Osteoblast (primary cell): ENCODE results near the gene ATP11A. TPM values are rescaled to one million over a fixed set of nuclear protein-coding genes. Genes with fewer than 3 reads are reported as not detected.
A peak's percentile ranks its signal among the peaks of the same experiment; 100 is the strongest.

Experiments
- DNase-seq: peaks from one replicate; pipeline ENCODE4 v3.0.0; 2011; ENCODE audit warnings: low spot score, mixed read lengths; ENCODE audit not compliant: insufficient read length; ENCODE audit errors: missing footprints
- H2AFZ ChIP-seq: 2 replicates; pipeline ENCODE4 v1.6.0; 2011; ENCODE audit warnings: mild to moderate bottlenecking, low read length
- H3K27ac ChIP-seq: 2 replicates; pipeline ENCODE4 v1.5.1; 2011; ENCODE audit warnings: mild to moderate bottlenecking, low read depth, low read length, moderate library complexity
- H3K27me3 ChIP-seq: 2 replicates; pipeline ENCODE4 v1.6.0; 2012; ENCODE audit warnings: mild to moderate bottlenecking, control low read depth, inconsistent platforms, low read length, moderate library complexity; ENCODE audit not compliant: insufficient read depth
- H3K36me3 ChIP-seq: 2 replicates; pipeline ENCODE4 v1.5.1; 2011; ENCODE audit warnings: mild to moderate bottlenecking, low read length, control low read depth, moderate library complexity; ENCODE audit not compliant: insufficient read depth
- H3K4me1 ChIP-seq: 2 replicates; pipeline ENCODE4 v1.5.1; 2011; ENCODE audit warnings: mild to moderate bottlenecking, low read length, control low read depth, moderate library complexity; ENCODE audit not compliant: insufficient read depth
- H3K4me2 ChIP-seq: 2 replicates; pipeline ENCODE4 v1.6.0; 2011; ENCODE audit warnings: mild to moderate bottlenecking, low read length; ENCODE audit not compliant: insufficient read depth
- H3K4me3 ChIP-seq: fragments of 200-600 bp; sonication (generic); 3 replicates; pipeline ENCODE4 v1.5.1; 2012; ENCODE audit warnings: mild to moderate bottlenecking, low read length, inconsistent platforms; ENCODE audit not compliant: insufficient read depth
- H3K79me2 ChIP-seq: 2 replicates; pipeline ENCODE4 v1.6.0; 2012; ENCODE audit warnings: mild to moderate bottlenecking, low read length, control low read depth, inconsistent platforms; ENCODE audit not compliant: insufficient read depth
- H3K9me3 ChIP-seq: 2 replicates; pipeline ENCODE4 v1.5.1; 2011; ENCODE audit warnings: low read depth, low read length, control low read depth
- H4K20me1 ChIP-seq: 2 replicates; pipeline ENCODE4 v1.6.0; 2012; ENCODE audit warnings: mild to moderate bottlenecking, low read length, control low read depth; ENCODE audit not compliant: insufficient read depth
- total RNA-seq: library from RNA; depleted of rRNA; stranded (reverse); fragments of >200 nt; gene quantifications from 2 replicates; pipeline ENCODE4 v1.2.3, GENCODE V29; 2012
- TF ChIP-seq, protein P1 (sequence below): IDR thresholded peaks from 2 replicates; pipeline ENCODE4 v1.5.1; 2011; ENCODE audit warnings: mild to moderate bottlenecking, low read depth, low read length, moderate library complexity; ENCODE audit errors: extremely low read depth

Gene ATP11A
- total RNA-seq, 1 donor: 7.6 TPM

- Histone ChIP-seq H3K36me3 (peaks cover 3% of the 10 kb centered on the region), H3K4me2 (no peak overlapping the region), H3K27ac (no peak overlapping the region), H3K9me3 (no peaks in the 10 kb centered on the region), H4K20me1 (no peaks in the 10 kb centered on the region), H3K4me1 (no peaks in the 10 kb centered on the region), H3K79me2 (no peaks in the 10 kb centered on the region), H3K4me3 (no peak overlapping the region), H3K27me3 (no peaks in the 10 kb centered on the region), H2AFZ (no peak overlapping the region)
- TF ChIP-seq, protein P1, sequence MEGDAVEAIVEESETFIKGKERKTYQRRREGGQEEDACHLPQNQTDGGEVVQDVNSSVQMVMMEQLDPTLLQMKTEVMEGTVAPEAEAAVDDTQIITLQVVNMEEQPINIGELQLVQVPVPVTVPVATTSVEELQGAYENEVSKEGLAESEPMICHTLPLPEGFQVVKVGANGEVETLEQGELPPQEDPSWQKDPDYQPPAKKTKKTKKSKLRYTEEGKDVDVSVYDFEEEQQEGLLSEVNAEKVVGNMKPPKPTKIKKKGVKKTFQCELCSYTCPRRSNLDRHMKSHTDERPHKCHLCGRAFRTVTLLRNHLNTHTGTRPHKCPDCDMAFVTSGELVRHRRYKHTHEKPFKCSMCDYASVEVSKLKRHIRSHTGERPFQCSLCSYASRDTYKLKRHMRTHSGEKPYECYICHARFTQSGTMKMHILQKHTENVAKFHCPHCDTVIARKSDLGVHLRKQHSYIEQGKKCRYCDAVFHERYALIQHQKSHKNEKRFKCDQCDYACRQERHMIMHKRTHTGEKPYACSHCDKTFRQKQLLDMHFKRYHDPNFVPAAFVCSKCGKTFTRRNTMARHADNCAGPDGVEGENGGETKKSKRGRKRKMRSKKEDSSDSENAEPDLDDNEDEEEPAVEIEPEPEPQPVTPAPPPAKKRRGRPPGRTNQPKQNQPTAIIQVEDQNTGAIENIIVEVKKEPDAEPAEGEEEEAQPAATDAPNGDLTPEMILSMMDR: no peak
- peak; percentile 46 for DNase-seq
Measured at GRCh38 chr13:112825071-112825470, 135.2 kb downstream of the ATP11A start.

DNA sequence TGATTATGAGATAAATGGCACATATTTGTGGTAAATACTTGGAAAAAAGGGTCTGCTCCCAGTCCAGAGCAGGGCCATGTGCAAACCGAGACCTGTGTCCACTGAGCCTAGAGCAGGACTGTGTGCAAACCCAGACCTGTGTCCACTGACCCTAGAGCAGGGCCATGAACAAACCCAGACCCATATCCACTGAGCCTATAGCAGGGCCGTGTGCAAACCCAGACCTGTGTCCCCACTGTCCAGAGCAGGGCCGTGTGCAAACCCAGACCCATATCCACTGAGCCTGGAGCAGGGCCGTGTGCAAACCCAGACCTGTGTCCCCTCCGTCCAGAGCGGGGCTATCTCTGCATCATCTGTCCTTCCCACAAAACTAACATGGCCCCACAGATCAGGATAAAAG lies 136.0 kb downstream of the ATP11A start:
- Histone ChIP-seq H3K4me1 (no peaks in the 10 kb centered on the region), H3K9me3 (no peaks in the 10 kb centered on the region), H2AFZ (no peak overlapping the region), H3K4me3 (no peak overlapping the region), H3K27ac (no peak overlapping the region), H3K79me2 (no peaks in the 10 kb centered on the region), H3K36me3 (no peaks in the 10 kb centered on the region), H3K4me2 (no peak overlapping the region), H3K27me3 (no peaks in the 10 kb centered on the region), H4K20me1 (no peaks in the 10 kb centered on the region)
- DNase-seq: no peak
- TF ChIP-seq, protein P1: no peak

GRCh38 chr13:112826565-112826964 lies 136.7 kb downstream of the ATP11A start:
- no peak for DNase-seq
- H3K27ac ChIP-seq: no peak overlapping the region
- TF ChIP-seq, protein P1: no peak
- H3K36me3 ChIP-seq: peaks cover 3% of the 10 kb centered on the region
- no peaks in the 10 kb centered on the region for H3K27me3 ChIP-seq
- H4K20me1 ChIP-seq: no peaks in the 10 kb centered on the region
- no peaks in the 10 kb centered on the region for H3K4me1 ChIP-seq
- no peaks in the 10 kb centered on the region for H3K9me3 ChIP-seq
- H3K79me2 ChIP-seq: no peaks in the 10 kb centered on the region
- no peak overlapping the region for H3K4me2 ChIP-seq
- H2AFZ ChIP-seq: no peak overlapping the region
- no peak overlapping the region for H3K4me3 ChIP-seq

DNA sequence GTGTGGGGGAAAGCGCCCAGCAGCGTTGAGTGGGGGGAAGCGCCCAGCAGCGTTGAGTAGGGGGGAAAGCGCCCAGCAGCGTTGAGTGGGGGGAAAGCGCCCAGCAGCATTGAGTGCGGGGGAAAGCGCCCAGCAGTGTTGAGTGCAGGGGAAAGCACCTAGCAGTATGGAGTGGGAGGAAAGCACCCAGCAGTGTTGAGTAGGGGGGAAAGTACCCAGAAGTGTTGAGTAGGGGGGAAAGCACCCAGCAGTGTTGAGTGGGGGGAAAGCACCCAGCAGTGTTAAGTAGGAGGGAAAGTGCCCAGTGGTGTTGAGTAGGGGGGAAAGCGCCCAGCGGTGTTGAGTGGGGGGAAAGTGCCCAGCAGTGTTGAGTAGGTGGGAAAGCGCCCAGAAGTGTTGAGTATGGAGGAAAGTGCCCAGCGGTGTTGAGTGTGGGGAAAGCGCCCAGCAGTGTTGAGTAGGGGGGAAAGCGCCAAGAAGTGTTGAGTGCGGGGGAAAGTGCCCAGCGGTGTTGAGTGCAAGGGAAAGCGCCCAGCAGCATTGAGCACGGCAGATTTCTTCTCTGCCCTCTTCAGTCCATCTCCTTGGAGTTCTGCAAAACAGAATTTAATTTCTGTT lies 138.4 kb downstream of the ATP11A start:
- TF ChIP-seq, protein P1: no peak
- no peaks in the 10 kb centered on the region for H3K27me3 ChIP-seq
- H4K20me1 ChIP-seq: no peaks in the 10 kb centered on the region
- H3K4me3 ChIP-seq: no peak overlapping the region
- DNase-seq: peak; percentile 30
- H3K27ac ChIP-seq: no peak overlapping the region
- no peaks in the 10 kb centered on the region for H3K79me2 ChIP-seq
- no peaks in the 10 kb centered on the region for H3K9me3 ChIP-seq
- H3K4me1 ChIP-seq: no peaks in the 10 kb centered on the region
- H3K4me2 ChIP-seq: no peak overlapping the region
- H3K36me3 ChIP-seq: peaks cover 12% of the 10 kb centered on the region
- H2AFZ ChIP-seq: no peak overlapping the region
